PC-3 (cell line): ENCODE results near the gene GPN3. TPM values are rescaled to one million over a fixed set of nuclear protein-coding genes. Genes with fewer than 3 reads are reported as not detected.

Experiments
- ATAC-seq: fragments of 200-7000 bp; cut with Tn5 transposase; 2 replicates; pipeline ENCODE4 v1.9.1; 2020; ENCODE audit warnings: mild to moderate bottlenecking, moderate library complexity
- BruUV-seq: library from RNA; stranded (reverse); fragments of 400-500 nt; replicated peaks from 2 replicates; lab custom pipeline; 2021; lab: Mats Ljungman, UMichigan
- CTCF ChIA-PET: fragments of 300-600 bp; sonication (Branson Sonifier 250); formaldehyde crosslinking; loops from one replicate; lab custom pipeline; 2022; ENCODE audit warnings: antibody characterized with exemption; lab: Charles Lee
- POLR2A ChIA-PET: fragments of 300-600 bp; sonication (Branson Sonifier 250); formaldehyde crosslinking; loops from one replicate; lab custom pipeline; 2022; ENCODE audit warnings: antibody characterized with exemption; ENCODE audit not compliant: unreplicated experiment; lab: Charles Lee
- DNase-seq: peaks from one replicate; pipeline ENCODE4 v3.0.0-alpha.2; 2015
- H2AFZ ChIP-seq: fragments of 300-600 bp; sonication (generic); 2 replicates; pipeline ENCODE4 v1.6.0; 2016; ENCODE audit warnings: antibody characterized with exemption, low read length
- H3F3A ChIP-seq: fragments of 300-600 bp; sonication (generic); one replicate; pipeline ENCODE4 v1.6.0; 2017; ENCODE audit warnings: antibody characterized with exemption, low read length, control low read depth, mild to moderate bottlenecking; ENCODE audit not compliant: unreplicated experiment
- H3K27ac ChIP-seq: fragments of 300-600 bp; sonication (generic); 2 replicates; pipeline ENCODE4 v1.5.1; 2016; ENCODE audit warnings: mild to moderate bottlenecking, low read length
- H3K27me3 ChIP-seq: fragments of 300-600 bp; sonication (generic); 2 replicates; pipeline ENCODE4 v1.6.1; 2016; ENCODE audit warnings: low read length, mixed read lengths
- H3K36me3 ChIP-seq: fragments of 300-600 bp; sonication (generic); 2 replicates; pipeline ENCODE4 v1.6.1; 2016; ENCODE audit warnings: low read depth, mixed run types, low read length, mixed read lengths
- H3K4me1 ChIP-seq: fragments of 300-600 bp; sonication (generic); 2 replicates; pipeline ENCODE4 v1.5.1; 2016; ENCODE audit warnings: low read length; ENCODE audit not compliant: insufficient read depth
- H3K4me2 ChIP-seq: fragments of 300-600 bp; sonication (generic); 2 replicates; pipeline ENCODE4 v1.6.0; 2016; ENCODE audit warnings: low read length
- H3K4me3 ChIP-seq: fragments of 300-600 bp; sonication (generic); 2 replicates; pipeline ENCODE4 v1.5.1; 2016; ENCODE audit warnings: mild to moderate bottlenecking, low read length, mixed read lengths
- H3K79me2 ChIP-seq: fragments of 300-600 bp; sonication (generic); 2 replicates; pipeline ENCODE4 v1.6.1; 2017; ENCODE audit warnings: low read length, mixed read lengths
- H3K9ac ChIP-seq: fragments of 300-600 bp; sonication (generic); 2 replicates; pipeline ENCODE4 v1.6.0; 2016; ENCODE audit warnings: mild to moderate bottlenecking, low read length
- H3K9me2 ChIP-seq: fragments of 300-600 bp; sonication (generic); replicated peaks from 2 replicates; pipeline ENCODE4 v1.6.1; 2016; ENCODE audit warnings: mixed run types, low read length, mixed read lengths
- H3K9me3 ChIP-seq: fragments of 300-600 bp; sonication (generic); 2 replicates; pipeline ENCODE4 v1.6.1; 2016; ENCODE audit warnings: low read length, mixed read lengths
- H4K20me1 ChIP-seq: fragments of 300-600 bp; sonication (generic); 2 replicates; pipeline ENCODE4 v1.6.1; 2016; ENCODE audit warnings: low read length, mixed read lengths
- CTCF ChIP-seq: fragments of 300-600 bp; sonication (generic); conservative IDR thresholded peaks from 2 replicates; pipeline ENCODE4 v1.5.1; 2017; ENCODE audit warnings: antibody characterized with exemption, low read depth, mild to moderate bottlenecking, low read length
- EZH2 ChIP-seq: fragments of 300-600 bp; sonication (generic); IDR thresholded peaks from one replicate; pipeline ENCODE4 v1.6.1; 2017; ENCODE audit warnings: antibody characterized with exemption, mild to moderate bottlenecking, low read length; ENCODE audit not compliant: unreplicated experiment
- EZH2phosphoT487 ChIP-seq: fragments of 300-600 bp; sonication (generic); IDR thresholded peaks from 2 replicates; pipeline ENCODE4 v1.6.1; 2018; ENCODE audit warnings: mild to moderate bottlenecking, antibody characterized with exemption, low read length, borderline replicate concordance
- intact Hi-C: fragments of 100-400 bp; cut with micrococcal nuclease; formaldehyde crosslinking; loops from 2 replicates; pipeline ENCODE4 v1.9.0; 2023
- total RNA-seq: library from RNA; depleted of rRNA; stranded (reverse); fragments of >200 nt; gene quantifications from 2 replicates; pipeline ENCODE4 v1.2.3, GENCODE V29; 2014

Gene GPN3
- total RNA-seq, 1 experiment from 2014 or later, result 32.5 TPM

DNA sequence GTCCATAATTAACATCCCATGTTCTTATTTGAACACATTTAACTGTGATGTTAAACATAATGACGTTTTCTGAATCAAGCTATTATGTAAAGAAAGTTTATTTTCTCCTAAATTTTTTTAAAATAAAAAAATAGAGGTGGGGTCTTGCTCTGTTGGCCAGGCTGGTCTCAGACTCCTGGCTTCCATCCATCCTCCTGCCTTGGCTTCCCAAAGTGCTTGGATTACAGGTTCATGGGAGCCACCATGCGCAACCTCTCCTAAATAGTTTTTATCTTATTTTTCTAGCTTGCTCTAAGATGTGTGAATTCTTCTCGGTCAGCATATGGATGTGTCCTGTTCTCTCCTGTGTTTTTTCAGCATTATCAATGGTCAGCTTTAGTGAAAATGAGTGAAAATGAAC, 37.3 kb upstream of the GPN3 start:
- CTCF ChIA-PET, result no interaction called here
- Histone ChIP-seq H2AFZ (no peak overlapping the region), H3K36me3 (no peaks in the 10 kb centered on the region), H3K4me2 (no peak overlapping the region), H3F3A (no peaks in the 10 kb centered on the region), H3K79me2 (peaks cover 15% of the 10 kb centered on the region), H3K9ac (no peak overlapping the region), H3K4me1 (peaks cover 7% of the 10 kb centered on the region), H3K27me3 (no peaks in the 10 kb centered on the region), H3K9me3 (no peaks in the 10 kb centered on the region), H4K20me1 (no peaks in the 10 kb centered on the region), H3K9me2 (no peaks in the 10 kb centered on the region), H3K27ac (no peak overlapping the region), H3K4me3 (no peak overlapping the region)
- no peak for ATAC-seq
- TF ChIP-seq EZH2, result no peak
- TF ChIP-seq EZH2phosphoT487, result no peak
- TF ChIP-seq CTCF, result no peak
- no peak for DNase-seq
- intact Hi-C loops, result no loop called here
- POLR2A ChIA-PET, result no interaction called here
- no TSS peak for BruUV-seq

DNA sequence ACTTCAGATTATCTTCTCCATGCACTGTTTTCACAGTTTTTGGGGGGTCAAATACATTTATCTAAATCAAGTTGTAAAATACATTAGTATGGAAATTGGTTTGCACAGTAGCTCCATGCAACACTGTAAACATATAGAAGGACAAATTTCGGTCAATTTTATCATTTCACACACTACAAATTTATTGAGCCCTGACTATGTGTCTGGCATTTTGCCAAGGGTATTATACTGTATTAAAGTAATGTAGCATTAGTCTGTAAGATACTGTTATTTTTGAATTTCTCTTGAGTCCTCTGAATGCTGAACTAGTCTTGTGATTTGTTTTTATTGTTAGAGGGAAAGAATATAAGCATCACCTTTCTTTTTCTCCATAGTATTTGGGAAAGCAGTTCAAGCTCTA, 35.4 kb upstream of the GPN3 start:
- POLR2A ChIA-PET, result no interaction called here
- CTCF ChIA-PET, result no interaction called here
- intact Hi-C loops, result no loop called here
- Histone ChIP-seq H3K9me3 (no peaks in the 10 kb centered on the region), H3K4me2 (no peak overlapping the region), H3K27me3 (no peaks in the 10 kb centered on the region), H3K4me3 (no peak overlapping the region), H3K9me2 (no peaks in the 10 kb centered on the region), H3K36me3 (peaks cover 3% of the 10 kb centered on the region; the same call in 1 of the 2 replicates), H3F3A (no peaks in the 10 kb centered on the region), H3K4me1 (peaks cover 22% of the 10 kb centered on the region), H2AFZ (no peak overlapping the region), H3K27ac (no peak overlapping the region), H3K9ac (no peak overlapping the region), H4K20me1 (0 out of 2 replicates have a peak, but pooled peaks cover 3% of the 10 kb centered on the region), H3K79me2 (peaks cover 34% of the 10 kb centered on the region)
- TF ChIP-seq EZH2phosphoT487 (no peak), EZH2 (no peak), CTCF (no peak)
- ATAC-seq, result no peak
- no TSS peak for BruUV-seq
- peak; percentile 14 for DNase-seq

GRCh38 chr12:110501752-110502738, 34.0 kb upstream of the GPN3 start, which contains the start of the genes RAD9B and VPS29:
Gene RAD9B (plus strand): TSS chr12:110502331. CDS start chr12:110502338, 7 bp downstream.
Gene VPS29 (minus strand): TSS chr12:110502111. CDS start chr12:110502051, 60 bp downstream.
- ChIA-PET POLR2A (interaction anchor here (1.0 kb wide), 1 partner anchor 34 kb away, joined by 9 read pairs; the partner anchor contains the start of genes FAM216A and GPN3), CTCF (no interaction called here)
- Histone ChIP-seq H3K27me3 (no peaks in the 10 kb centered on the region), H3K9me2 (no peaks in the 10 kb centered on the region), H3K4me1 (peaks cover 22% of the 10 kb centered on the region), H3K9ac (peak within 1 kb of the TSS; percentile 94), H3K27ac (peak within 1 kb of the TSS; percentile 62), H3K79me2 (peaks cover 45% of the 10 kb centered on the region), H3K4me2 (peak within 1 kb of the TSS; percentile 85), H3K4me3 (peak within 1 kb of the TSS; percentile 96), H3F3A (no peaks in the 10 kb centered on the region), H3K36me3 (peaks cover 7% of the 10 kb centered on the region; the same call in 1 of the 2 replicates), H2AFZ (peak within 1 kb of the TSS; percentile 90), H4K20me1 (0 out of 2 replicates have a peak, but pooled peaks cover 3% of the 10 kb centered on the region), H3K9me3 (no peaks in the 10 kb centered on the region)
- TSS peak; percentile 83 for BruUV-seq
- intact Hi-C loops, result loop anchor here (1.0 kb wide), 1 partner anchor 34 kb away; the partner anchor contains the start of genes FAM216A and GPN3
- peak; percentile 99 for DNase-seq
- peak; percentile 95 for ATAC-seq
- TF ChIP-seq EZH2 (no peak), EZH2phosphoT487 (no peak), CTCF (no peak)
